GM12873 (cell line): ENCODE data around the gene SLC35A2.

ENCODE experiments used
- CTCF ChIP-seq: IDR thresholded peaks from 2 replicates; pipeline ENCODE4 v1.5.1; 2012; ENCODE audit warnings: low read depth, mild to moderate bottlenecking, moderate library complexity, low read length, control low read depth; ENCODE audit not compliant: insufficient read depth; ENCODE audit errors: missing control alignments

SLC35A2 gene

GRCh38 chrX:48899078-48899410 is 12.4 kb downstream of the SLC35A2 start:
- no peak for TF ChIP-seq CTCF

GRCh38 chrX:48897625-48898306 is 13.7 kb downstream of the SLC35A2 start, which contains the start of the genes PQBP1 and TIMM17B:
Gene PQBP1, plus strand, starts transcription at chrX:48897930. Its CDS starts 580 bp downstream, at chrX:48898510.
Gene TIMM17B, minus strand, starts transcription at chrX:48897768. Its CDS starts 19 bp downstream, at chrX:48897749.
- no peak for TF ChIP-seq CTCF

- TF ChIP-seq CTCF = no peak
Observed at GRCh38 chrX:48897157-48897624, 14.3 kb downstream of the SLC35A2 start.

GRCh38 chrX:48896611-48897011 is 14.8 kb downstream of the SLC35A2 start:
- no peak for TF ChIP-seq CTCF

GRCh38 chrX:48894891-48895290 is 16.6 kb downstream of the SLC35A2 start:
- no peak for TF ChIP-seq CTCF

GRCh38 chrX:48893556-48894348 is 17.7 kb downstream of the SLC35A2 start:
- TF ChIP-seq CTCF = no peak

- no peak for TF ChIP-seq CTCF
Observed at GRCh38 chrX:48892896-48893295, 18.6 kb downstream of the SLC35A2 start.
